ENCODE data around the gene MAGEB17.

The MAGEB17 gene

GRCh38 chrX:16212024-16212423, 44.7 kb downstream of the MAGEB17 start:
- FAIRE-seq: no peak

- no peak for FAIRE-seq
Observed at GRCh38 chrX:16212436-16212835, 45.2 kb downstream of the MAGEB17 start.

GRCh38 chrX:16213961-16214360, 46.7 kb downstream of the MAGEB17 start:
- FAIRE-seq: no peak

GRCh38 chrX:16215660-16216059, 48.4 kb downstream of the MAGEB17 start:
- no peak for FAIRE-seq

Measured in colon (tissue), 2 donors.